Prostate gland (tissue), 2 donors: ENCODE results near the gene ATL1.
A peak's percentile ranks its signal among the peaks of the same experiment; 100 is the strongest.

Source experiments
- CTCF ChIP-seq, 4 experiments: fragments of 200-600 bp in 2 of 4; fragments of 450-650 bp in 2 of 4; sonication (generic) in 2 of 4; IDR thresholded peaks; 1 replicate in 3 of 4; 2 replicates in 1 of 4; pipeline ENCODE4 v1.5.1; 2016 to 2019; ENCODE audit warnings: antibody characterized with exemption in 4 of 4, mild to moderate bottlenecking in 2 of 4, moderate library complexity in 2 of 4
- POLR2A ChIP-seq: fragments of 450-650 bp; IDR thresholded peaks from one replicate; pipeline ENCODE4 v1.6.1; 2016; ENCODE audit warnings: antibody characterized with exemption, mild to moderate bottlenecking

- TF ChIP-seq CTCF (IDR thresholded peaks at IDR 0.05) (peak in 1 of 4 experiments; percentile 11), POLR2A (peak; percentile 26)
Measured at GRCh38 chr14:50559990-50560930, at the start of gene ATL1.
